Omental fat pad (tissue), 4 donors: Measurements from ENCODE around the gene KLHL4. TPM values are rescaled to one million over a fixed set of nuclear protein-coding genes. Genes with fewer than 3 reads are reported as not detected.
"Not testable (repeated sequence)": the region's sequence is repeated elsewhere in the genome, so short reads cannot be mapped to it uniquely, and the experiment has no call there.

Source experiments
- ATAC-seq: fragments of 150-250 bp; one replicate; pipeline ENCODE4 v1.9.1; 2016; ENCODE audit warnings: mild to moderate bottlenecking, moderate library complexity; ENCODE audit not compliant: low FRiP score
- DNase-seq: peaks from one replicate; pipeline ENCODE4 v3.0.0-alpha.2; 2019; ENCODE audit warnings: low spot score
- total RNA-seq, 4 donors: library from RNA; depleted of rRNA; stranded (reverse); fragments of >200 nt; gene quantifications; one replicate each; pipeline ENCODE4 v1.1.0, GENCODE V29; 2016
- TF ChIP-seq, protein P1 (sequence below), 3 donors: fragments of 450-650 bp; IDR thresholded peaks; one replicate each; pipeline ENCODE4 v1.5.1; 2016 to 2017; ENCODE audit warnings: antibody characterized with exemption in 3 of 3, mild to moderate bottlenecking in 3 of 3, moderate library complexity in 2 of 3

KLHL4 gene, protein sequence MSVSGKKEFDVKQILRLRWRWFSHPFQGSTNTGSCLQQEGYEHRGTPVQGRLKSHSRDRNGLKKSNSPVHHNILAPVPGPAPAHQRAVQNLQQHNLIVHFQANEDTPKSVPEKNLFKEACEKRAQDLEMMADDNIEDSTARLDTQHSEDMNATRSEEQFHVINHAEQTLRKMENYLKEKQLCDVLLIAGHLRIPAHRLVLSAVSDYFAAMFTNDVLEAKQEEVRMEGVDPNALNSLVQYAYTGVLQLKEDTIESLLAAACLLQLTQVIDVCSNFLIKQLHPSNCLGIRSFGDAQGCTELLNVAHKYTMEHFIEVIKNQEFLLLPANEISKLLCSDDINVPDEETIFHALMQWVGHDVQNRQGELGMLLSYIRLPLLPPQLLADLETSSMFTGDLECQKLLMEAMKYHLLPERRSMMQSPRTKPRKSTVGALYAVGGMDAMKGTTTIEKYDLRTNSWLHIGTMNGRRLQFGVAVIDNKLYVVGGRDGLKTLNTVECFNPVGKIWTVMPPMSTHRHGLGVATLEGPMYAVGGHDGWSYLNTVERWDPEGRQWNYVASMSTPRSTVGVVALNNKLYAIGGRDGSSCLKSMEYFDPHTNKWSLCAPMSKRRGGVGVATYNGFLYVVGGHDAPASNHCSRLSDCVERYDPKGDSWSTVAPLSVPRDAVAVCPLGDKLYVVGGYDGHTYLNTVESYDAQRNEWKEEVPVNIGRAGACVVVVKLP
- total RNA-seq = 1 to 10 TPM; 1.2 to 5.5 (median 2.4) TPM

DNA sequence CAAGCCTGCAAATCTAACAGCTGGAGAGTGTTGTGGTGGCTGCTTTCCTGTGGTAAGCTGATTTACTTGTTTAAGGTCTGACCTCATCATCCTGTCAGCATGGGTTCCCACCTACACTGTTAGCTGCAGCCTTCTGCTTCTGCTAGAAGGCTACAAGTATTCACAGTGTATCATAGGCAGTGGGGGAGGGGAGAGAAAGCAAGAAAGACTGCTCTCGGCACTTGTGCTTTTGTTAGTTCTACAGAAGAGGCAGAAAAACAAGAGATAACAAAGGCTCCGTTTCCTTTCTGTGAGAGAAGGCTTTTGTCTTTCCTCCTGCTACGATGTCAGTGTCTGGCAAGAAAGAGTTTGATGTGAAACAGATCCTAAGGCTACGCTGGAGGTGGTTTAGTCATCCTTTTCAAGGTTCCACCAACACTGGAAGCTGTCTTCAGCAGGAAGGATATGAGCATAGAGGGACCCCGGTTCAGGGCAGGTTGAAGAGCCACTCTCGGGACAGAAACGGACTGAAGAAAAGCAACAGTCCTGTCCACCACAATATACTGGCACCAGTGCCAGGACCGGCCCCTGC lies at the start of gene KLHL4:
TSS of gene KLHL4 (plus strand) at position 232 of the 571 bp plus-strand sequence. CDS start at position 324, 92 bp downstream.
- TF ChIP-seq, protein P1, sequence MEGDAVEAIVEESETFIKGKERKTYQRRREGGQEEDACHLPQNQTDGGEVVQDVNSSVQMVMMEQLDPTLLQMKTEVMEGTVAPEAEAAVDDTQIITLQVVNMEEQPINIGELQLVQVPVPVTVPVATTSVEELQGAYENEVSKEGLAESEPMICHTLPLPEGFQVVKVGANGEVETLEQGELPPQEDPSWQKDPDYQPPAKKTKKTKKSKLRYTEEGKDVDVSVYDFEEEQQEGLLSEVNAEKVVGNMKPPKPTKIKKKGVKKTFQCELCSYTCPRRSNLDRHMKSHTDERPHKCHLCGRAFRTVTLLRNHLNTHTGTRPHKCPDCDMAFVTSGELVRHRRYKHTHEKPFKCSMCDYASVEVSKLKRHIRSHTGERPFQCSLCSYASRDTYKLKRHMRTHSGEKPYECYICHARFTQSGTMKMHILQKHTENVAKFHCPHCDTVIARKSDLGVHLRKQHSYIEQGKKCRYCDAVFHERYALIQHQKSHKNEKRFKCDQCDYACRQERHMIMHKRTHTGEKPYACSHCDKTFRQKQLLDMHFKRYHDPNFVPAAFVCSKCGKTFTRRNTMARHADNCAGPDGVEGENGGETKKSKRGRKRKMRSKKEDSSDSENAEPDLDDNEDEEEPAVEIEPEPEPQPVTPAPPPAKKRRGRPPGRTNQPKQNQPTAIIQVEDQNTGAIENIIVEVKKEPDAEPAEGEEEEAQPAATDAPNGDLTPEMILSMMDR (IDR thresholded peaks at IDR 0.05) = no peak
- DNase-seq = no peak
- ATAC-seq = peak; percentile 60

DNA sequence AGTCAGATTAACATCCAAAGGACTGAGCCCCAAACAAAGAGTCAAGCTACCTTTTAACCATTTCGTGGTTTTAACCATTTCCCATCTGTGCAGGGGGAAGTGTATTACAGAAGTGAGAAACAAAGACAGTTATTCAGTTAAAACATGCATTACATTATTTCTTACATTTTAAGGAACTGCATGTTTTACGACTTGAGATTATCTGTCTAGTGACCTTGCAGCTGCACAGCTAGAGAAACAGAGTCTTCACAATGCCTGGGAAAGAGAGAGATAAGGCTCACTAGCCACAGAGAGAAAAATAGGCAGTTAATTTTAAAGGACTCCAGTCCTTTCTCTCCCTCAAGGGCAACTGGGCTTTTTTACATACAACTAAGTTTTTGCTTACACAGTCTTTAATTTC lies 48.7 kb upstream of the KLHL4 start:
- no peak for DNase-seq
- TF ChIP-seq, protein P1 (IDR thresholded peaks at IDR 0.05) = no peak
- ATAC-seq = no peak

DNA sequence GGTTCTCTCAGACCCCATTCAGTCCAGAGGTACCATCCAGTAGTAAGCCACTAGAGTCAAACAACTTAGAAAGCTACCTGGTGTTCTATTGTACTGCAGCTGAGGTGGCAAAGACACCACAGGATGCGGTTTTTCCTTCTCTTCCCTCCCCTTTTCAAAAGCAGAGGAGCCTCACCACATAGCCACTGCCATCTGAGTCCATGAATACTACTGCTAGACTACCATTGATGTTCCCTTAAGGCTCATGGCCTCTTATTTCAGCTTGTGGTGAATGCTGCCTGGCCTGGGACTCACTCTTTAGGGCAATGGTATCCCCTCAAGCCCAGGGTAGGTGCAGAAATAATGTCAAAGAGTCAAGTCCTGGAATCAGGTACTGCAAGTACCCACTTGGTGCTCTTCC lies 41.8 kb upstream of the KLHL4 start:
- TF ChIP-seq, protein P1 (IDR thresholded peaks at IDR 0.05) = no peak
- ATAC-seq = no peak
- DNase-seq = no peak

DNA sequence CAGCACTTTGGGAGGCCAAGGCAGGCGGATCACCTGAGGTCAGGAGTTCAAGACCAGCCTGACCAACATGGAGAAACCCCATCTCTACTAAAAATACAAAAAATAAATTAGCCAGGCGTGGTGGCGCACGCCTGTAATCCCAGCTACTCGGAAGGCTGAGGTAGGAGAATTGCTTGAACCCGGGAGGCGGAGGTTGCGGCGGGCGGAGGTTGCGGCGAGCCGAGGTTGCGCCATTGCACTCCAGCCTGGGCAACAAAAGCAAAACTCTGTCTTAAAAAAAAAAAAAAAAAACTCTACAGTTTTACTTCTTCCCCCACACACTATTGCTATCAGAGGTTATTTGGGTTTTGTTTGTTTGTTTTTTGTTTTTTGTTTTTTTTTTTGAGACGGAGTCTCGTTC lies 38.9 kb upstream of the KLHL4 start:
- DNase-seq, ATAC-seq: not testable (repeated sequence)

DNA sequence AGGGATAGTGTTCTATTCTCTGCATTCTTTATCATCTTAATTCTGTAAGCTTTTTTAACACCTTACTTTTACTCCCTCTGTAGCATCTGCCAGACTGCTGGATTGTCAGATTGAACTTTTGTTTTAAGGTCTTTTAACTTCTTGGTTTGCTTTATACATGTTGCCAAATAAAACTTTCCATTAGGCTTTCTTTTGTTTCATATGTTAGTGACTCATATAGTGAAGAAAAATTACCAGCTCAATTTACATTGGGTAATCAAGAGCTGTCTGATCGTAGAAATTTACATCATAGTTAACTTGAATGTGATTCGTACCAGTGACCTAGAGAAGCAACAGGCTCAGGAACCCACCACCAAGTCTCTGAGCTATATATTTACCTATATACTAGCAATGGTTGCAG lies 28.5 kb upstream of the KLHL4 start:
- DNase-seq = no peak
- no peak for ATAC-seq
- TF ChIP-seq, protein P1 (IDR thresholded peaks at IDR 0.05) = no peak

DNA sequence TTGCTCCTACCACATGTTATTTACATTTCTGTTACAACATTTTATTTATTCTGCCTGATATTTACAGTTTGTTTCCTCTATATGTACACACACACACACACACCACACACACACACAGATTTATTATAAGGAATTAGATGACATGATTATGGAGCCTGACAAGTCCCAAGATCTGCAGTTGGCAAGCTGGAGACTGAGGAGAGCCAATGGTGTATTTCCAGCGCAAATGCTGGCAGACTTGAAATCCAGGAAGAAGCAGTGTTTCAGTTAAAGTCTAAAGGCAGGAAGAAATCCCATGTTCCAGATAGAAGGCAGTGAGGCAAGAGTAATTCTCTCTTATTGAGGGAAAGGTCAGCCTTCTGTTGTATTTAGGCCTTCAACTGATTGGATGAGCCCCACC lies 1.8 kb upstream of the KLHL4 start:
- ATAC-seq (no peak), DNase-seq (no peak)
- TF ChIP-seq, protein P1 (IDR thresholded peaks at IDR 0.05) = no peak

DNA sequence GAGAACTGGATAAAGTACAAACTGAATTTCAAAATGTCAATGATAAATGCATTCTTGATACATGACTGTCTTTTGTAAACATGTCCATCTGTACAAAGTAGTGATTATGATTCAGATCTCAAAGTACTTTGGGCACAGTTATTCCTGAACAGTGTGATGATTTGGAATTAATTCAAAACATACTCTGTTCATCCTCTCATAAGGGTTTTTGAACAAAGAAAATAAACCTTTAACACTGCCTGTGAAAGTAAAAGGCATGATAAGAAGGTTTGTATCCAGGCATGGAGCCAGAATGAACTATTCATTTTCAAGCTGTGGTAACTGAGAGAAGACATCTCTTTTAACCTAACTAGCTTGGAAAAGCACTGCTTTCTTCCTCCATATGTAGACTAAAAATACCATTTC lies 883 bp upstream of the KLHL4 start:
- ATAC-seq = peak; percentile 78
- TF ChIP-seq, protein P1 (IDR thresholded peaks at IDR 0.05) = no peak
- no peak for DNase-seq
